A549 (cell line): ENCODE data around the gene RAD51B. TPM values are rescaled to one million over a fixed set of nuclear protein-coding genes. Genes with fewer than 3 reads are reported as not detected.

ENCODE experiments used
- ATAC-seq, 2 experiments: fragments of 200-7000 bp in 1 of 2; fragments of >200 bp in 1 of 2; cut with Nextera tagmentation in 1 of 2; cut with Tn5 transposase in 1 of 2; 3 replicates each; pipeline versions ENCODE4 v1.8.0 to v1.9.1; 2018 to 2020; ENCODE audit warnings: mild to moderate bottlenecking in 1 of 2, moderate library complexity in 1 of 2
- CTCF ChIA-PET: fragments of 300-600 bp; sonication (Branson Sonifier 250); formaldehyde crosslinking; extraction: SDS; loops from one replicate; lab custom pipeline; 2021; ENCODE audit warnings: antibody characterized with exemption, inconsistent platforms; lab: Yijun Ruan, JAX
- POLR2A ChIA-PET: fragments of 350-600 bp; formaldehyde crosslinking; extraction: SDS; loops from one replicate; lab custom pipeline; 2021; ENCODE audit warnings: antibody characterized with exemption, inconsistent platforms; lab: Yijun Ruan, JAX
- DNase-seq, 2 experiments: peaks; one replicate each; pipeline versions ENCODE4 v3.0.0 to v3.0.0-alpha.2; 2011 to 2016; ENCODE audit warnings: low read depth in 1 of 2, low spot score in 1 of 2
- FAIRE-seq: peaks from 2 replicates; lab custom pipeline; 2011; peaks lifted over from hg19 to GRCh38; lab: Jason Lieb, UNC
- H3K27ac ChIP-seq, 2 experiments: fragments of >200 bp; sonication (Bioruptor Twin); formaldehyde crosslinking; 3 replicates each; pipeline ENCODE4 v1.5.1; 2016 to 2017
- H3K4me1 ChIP-seq: fragments of >200 bp; sonication (Bioruptor Twin); formaldehyde crosslinking; 3 replicates; pipeline ENCODE4 v1.6.1; 2016
- H3K4me2 ChIP-seq: fragments of >200 bp; sonication (Bioruptor Twin); formaldehyde crosslinking; 3 replicates; pipeline ENCODE4 v1.6.1; 2016
- H3K4me3 ChIP-seq: fragments of >200 bp; sonication (Bioruptor Twin); formaldehyde crosslinking; 3 replicates; pipeline ENCODE4 v1.5.1; 2016
- H3K9me3 ChIP-seq: fragments of >200 bp; sonication (Bioruptor Twin); formaldehyde crosslinking; 3 replicates; pipeline ENCODE4 v1.6.1; 2016
- CEBPB ChIP-seq, 2 experiments: fragments of >200 bp in 1 of 2; sonication (Bioruptor Twin) in 1 of 2; formaldehyde crosslinking in 1 of 2; IDR thresholded peaks; 2 replicates each; pipeline ENCODE4 v1.6.1; 2012 to 2016
- EHF ChIP-seq: fragments of 250-450 bp; sonication (Bioruptor Pico); IDR thresholded peaks from 2 replicates; pipeline ENCODE4 v1.5.0; 2020; ENCODE audit warnings: mild to moderate bottlenecking
- EHMT2 ChIP-seq: fragments of 200-600 bp; sonication (generic); IDR thresholded peaks from 2 replicates; pipeline ENCODE4 v1.6.1; 2016; ENCODE audit warnings: antibody characterized with exemption, low read depth, mild to moderate bottlenecking, moderate library complexity
- FOSL2 ChIP-seq, 2 experiments: fragments of 450-650 bp in 1 of 2; fragments of >200 bp in 1 of 2; sonication (Bioruptor Twin) in 1 of 2; formaldehyde crosslinking; IDR thresholded peaks; 2 replicates each; pipeline versions ENCODE4 v1.5.0 to v1.6.1; 2016 to 2020; ENCODE audit warnings: mild to moderate bottlenecking in 1 of 2, moderate library complexity in 1 of 2
- GATA3 ChIP-seq: IDR thresholded peaks from 2 replicates; pipeline ENCODE4 v1.6.1; 2012; ENCODE audit warnings: borderline replicate concordance
- HDAC2 ChIP-seq: fragments of 200-600 bp; sonication (generic); IDR thresholded peaks from 2 replicates; pipeline ENCODE4 v1.6.1; 2016
- HEYL ChIP-seq: fragments of 250-450 bp; sonication (Bioruptor Pico); IDR thresholded peaks from 2 replicates; pipeline ENCODE4 v1.8.0; 2021; ENCODE audit warnings: mild to moderate bottlenecking, moderate library complexity
- HOXA7 ChIP-seq: fragments of 250-450 bp; sonication (Bioruptor Pico); IDR thresholded peaks from 2 replicates; pipeline ENCODE4 v1.5.0; 2020; ENCODE audit warnings: mild to moderate bottlenecking, moderate library complexity
- HOXB5 ChIP-seq: fragments of 250-450 bp; sonication (Bioruptor Pico); IDR thresholded peaks from 2 replicates; pipeline ENCODE4 v1.5.0; 2020; ENCODE audit warnings: mild to moderate bottlenecking, moderate library complexity
- JUN ChIP-seq, 2 experiments: fragments of >200 bp; sonication (Bioruptor Twin); formaldehyde crosslinking; IDR thresholded peaks; 2 replicates in 1 of 2; 3 replicates in 1 of 2; pipeline ENCODE4 v1.6.1; 2016 to 2017
- MAFK ChIP-seq: fragments of 450-650 bp; IDR thresholded peaks from 2 replicates; pipeline ENCODE4 v1.6.1; 2014; ENCODE audit not compliant: partially characterized antibody
- NR3C1 ChIP-seq: fragments of >200 bp; sonication (Bioruptor Twin); formaldehyde crosslinking; IDR thresholded peaks from 3 replicates; pipeline ENCODE4 v1.6.1; 2017
- RAD21 ChIP-seq, 2 experiments: fragments of >200 bp in 1 of 2; sonication (Bioruptor Twin) in 1 of 2; formaldehyde crosslinking in 1 of 2; IDR thresholded peaks in 1 of 2; conservative IDR thresholded peaks in 1 of 2; 2 replicates in 1 of 2; 3 replicates in 1 of 2; pipeline ENCODE4 v1.6.1; 2012 to 2018; ENCODE audit warnings: inconsistent platforms in 1 of 2
- SREBF2 ChIP-seq: fragments of 450-650 bp; IDR thresholded peaks from 2 replicates; pipeline ENCODE4 v1.6.1; 2014; ENCODE audit warnings: mild to moderate bottlenecking, moderate library complexity
- WGBS: methylation state at CpG from one replicate; pipeline ENCODE4 v1.1.6; 2017; ENCODE audit errors: missing lambda C conversion rate; 5-methylcytosine and 5-hydroxymethylcytosine counted together
- polyA plus RNA-seq, 4 experiments: library from polyadenylated mRNA; depleted of rRNA in 3 of 4; stranded (reverse); fragments of >200 nt; fragmentation: RNase III in 1 of 4; extraction: RNeasy Plus Mini Kit Qiagen cat#74134 plus additional on column Dnase treatment in 1 of 4; gene quantifications; 2 replicates in 3 of 4; 3 replicates in 1 of 4; pipeline ENCODE4 v1.2.3, GENCODE V29; 2011 to 2017
- TF ChIP-seq, protein P1 (sequence below): fragments of 450-650 bp; IDR thresholded peaks from 2 replicates; pipeline ENCODE4 v1.6.1; 2014; ENCODE audit warnings: antibody characterized with exemption
- TF ChIP-seq, protein P2 (sequence below): IDR thresholded peaks from 2 replicates; pipeline ENCODE4 v1.6.1; 2012
- TF ChIP-seq, protein P3 (sequence below): fragments of 250-450 bp; sonication (Bioruptor Pico); IDR thresholded peaks from 2 replicates; pipeline ENCODE4 v1.5.0; 2020; ENCODE audit warnings: low read depth, mild to moderate bottlenecking, moderate library complexity
- TF ChIP-seq, protein P4 (sequence below): fragments of >200 bp; sonication (Bioruptor Twin); formaldehyde crosslinking; IDR thresholded peaks from 3 replicates; pipeline ENCODE4 v1.5.1; 2016
- TF ChIP-seq, protein P5 (sequence below): IDR thresholded peaks from 2 replicates; pipeline ENCODE4 v1.6.1; 2012; ENCODE audit warnings: low read depth, borderline replicate concordance
- TF ChIP-seq, protein P6 (sequence below): fragments of >200 bp; sonication (Bioruptor Twin); formaldehyde crosslinking; IDR thresholded peaks from 2 replicates; pipeline ENCODE4 v1.6.1; 2016

RAD51B gene
- polyA plus RNA-seq, 2 of the 4 experiments (the other 2 are of a cell fraction): 7.2 to 10.8 TPM

DNA sequence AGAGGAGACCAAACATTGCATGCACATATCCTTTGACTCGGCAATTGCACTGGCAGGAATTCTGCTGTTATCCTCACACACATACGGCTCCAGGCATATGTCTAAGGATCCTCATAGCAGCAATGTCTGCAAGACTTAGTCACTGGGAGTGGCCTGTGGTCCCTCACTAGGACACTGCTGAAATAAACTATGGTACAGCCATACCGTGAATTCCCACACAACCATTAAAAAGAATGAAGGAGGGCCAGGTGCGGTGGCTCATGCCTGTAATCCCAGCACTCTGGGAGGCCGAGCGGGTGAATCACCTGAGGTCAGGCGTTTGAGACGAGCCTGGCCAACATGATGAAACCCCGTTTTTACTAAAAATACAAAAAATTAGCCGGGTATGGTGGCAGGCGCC is 868.2 kb downstream of the RAD51B start (continued):
- no peak for TF ChIP-seq EHMT2
- TF ChIP-seq, protein P1, sequence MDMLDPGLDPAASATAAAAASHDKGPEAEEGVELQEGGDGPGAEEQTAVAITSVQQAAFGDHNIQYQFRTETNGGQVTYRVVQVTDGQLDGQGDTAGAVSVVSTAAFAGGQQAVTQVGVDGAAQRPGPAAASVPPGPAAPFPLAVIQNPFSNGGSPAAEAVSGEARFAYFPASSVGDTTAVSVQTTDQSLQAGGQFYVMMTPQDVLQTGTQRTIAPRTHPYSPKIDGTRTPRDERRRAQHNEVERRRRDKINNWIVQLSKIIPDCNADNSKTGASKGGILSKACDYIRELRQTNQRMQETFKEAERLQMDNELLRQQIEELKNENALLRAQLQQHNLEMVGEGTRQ: no peak
- peak; percentile 45; the same call in 1 of the 2 replicates for TF ChIP-seq GATA3
- TF ChIP-seq, all 56 proteins: peak for 9

DNA sequence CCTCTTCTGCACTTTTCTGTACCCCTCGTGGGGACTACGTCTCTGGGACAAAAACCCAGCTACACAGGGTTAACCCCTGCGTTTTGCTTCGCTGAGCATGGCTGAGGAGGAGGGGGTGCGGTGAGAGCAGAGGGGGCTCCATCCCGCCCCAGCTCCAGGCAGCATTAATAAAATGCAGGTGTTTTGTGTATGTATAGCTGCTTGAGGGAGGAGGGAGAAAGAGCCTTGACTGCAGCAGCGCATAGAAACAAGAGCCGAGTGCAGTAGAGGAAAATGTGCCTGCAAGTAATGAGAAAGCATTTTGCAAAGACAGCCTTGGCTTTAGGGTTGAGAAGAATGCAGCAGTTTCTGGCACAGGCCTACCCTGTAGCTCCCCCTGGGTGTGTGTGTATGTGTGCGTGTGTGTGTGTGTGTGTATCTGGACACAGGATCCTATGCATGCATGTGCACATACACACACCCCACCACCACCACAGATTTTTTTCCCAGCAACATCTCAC is 869.3 kb downstream of the RAD51B start:
- CTCF ChIA-PET: interaction anchor here (0.8 to 1.0 kb wide), 2 partner anchors 16 to 93 kb away, joined by 3 to 4 read pairs; no protein-coding TSS in a partner anchor
- FAIRE-seq (no peak), ATAC-seq (peak in 1 of 2 experiments; percentile 29; a peak in 4 of 6 replicates), DNase-seq (peak in 1 of 2 experiments; percentile 58)
- Histone ChIP-seq H3K27ac (peak overlapping the region; percentile 86 to 94), H3K9me3 (peaks cover 6% of the 10 kb centered on the region; the same call in 1 of the 3 replicates), H3K4me2 (no peak overlapping the region; the same call in 2 of the 3 replicates), H3K4me1 (peaks cover 45% of the 10 kb centered on the region), H3K4me3 (no peak overlapping the region)
- no peak for TF ChIP-seq CEBPB (IDR thresholded peaks at IDR 0.05)
- TF ChIP-seq, protein P2, sequence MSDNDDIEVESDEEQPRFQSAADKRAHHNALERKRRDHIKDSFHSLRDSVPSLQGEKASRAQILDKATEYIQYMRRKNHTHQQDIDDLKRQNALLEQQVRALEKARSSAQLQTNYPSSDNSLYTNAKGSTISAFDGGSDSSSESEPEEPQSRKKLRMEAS: 0 out of 2 replicates have a peak, but pooled peaks have one; percentile 19
- 0 out of 5 replicates have a peak, but pooled peaks of 1 of the 2 experiments have one; percentile 30 for TF ChIP-seq RAD21 (conservative IDR thresholded peaks at IDR 0.05 in 1 of 2, IDR thresholded peaks at IDR 0.05 in 1 of 2)
- POLR2A ChIA-PET: interaction anchor here (2.0 kb wide), 1 partner anchor 96 kb away, joined by 6 read pairs; no protein-coding TSS in a partner anchor
- WGBS: 79% methylated on average over 9 of the region's 9 CpGs

DNA sequence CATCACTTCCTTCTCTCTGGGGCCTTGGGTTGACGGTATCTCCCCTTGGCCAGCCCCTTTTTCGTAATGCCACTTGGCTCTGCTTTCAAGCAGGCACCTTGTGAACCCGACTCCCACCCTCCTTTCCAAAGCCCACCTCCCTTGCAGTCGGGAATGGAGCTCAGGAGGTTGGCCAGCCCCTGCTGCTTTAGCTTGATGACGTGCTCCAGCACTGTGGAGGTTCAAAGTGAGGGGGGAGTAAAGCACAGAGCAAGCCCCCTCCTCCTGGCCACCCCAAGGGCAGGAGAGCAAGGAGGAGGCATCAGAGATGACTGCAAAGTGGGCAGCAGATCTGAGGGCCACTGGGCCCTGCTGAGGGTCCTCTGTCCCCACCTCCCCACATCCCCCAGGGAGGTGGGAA is 869.9 kb downstream of the RAD51B start:
- TF ChIP-seq, protein P3, sequence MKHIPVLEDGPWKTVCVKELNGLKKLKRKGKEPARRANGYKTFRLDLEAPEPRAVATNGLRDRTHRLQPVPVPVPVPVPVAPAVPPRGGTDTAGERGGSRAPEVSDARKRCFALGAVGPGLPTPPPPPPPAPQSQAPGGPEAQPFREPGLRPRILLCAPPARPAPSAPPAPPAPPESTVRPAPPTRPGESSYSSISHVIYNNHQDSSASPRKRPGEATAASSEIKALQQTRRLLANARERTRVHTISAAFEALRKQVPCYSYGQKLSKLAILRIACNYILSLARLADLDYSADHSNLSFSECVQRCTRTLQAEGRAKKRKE (CRISPR knock-in tag): no peak
- TF ChIP-seq HOXB5 (CRISPR knock-in tag): no peak
- TF ChIP-seq HEYL: no peak
- no peak for TF ChIP-seq HOXA7 (CRISPR knock-in tag)
- TF ChIP-seq FOSL2 (IDR thresholded peaks at IDR 0.05): no peak
- TF ChIP-seq FOSL2 (CRISPR knock-in tag; IDR thresholded peaks at IDR 0.05): no peak
- TF ChIP-seq JUN (IDR thresholded peaks at IDR 0.05): no peak
- TF ChIP-seq, protein P4, sequence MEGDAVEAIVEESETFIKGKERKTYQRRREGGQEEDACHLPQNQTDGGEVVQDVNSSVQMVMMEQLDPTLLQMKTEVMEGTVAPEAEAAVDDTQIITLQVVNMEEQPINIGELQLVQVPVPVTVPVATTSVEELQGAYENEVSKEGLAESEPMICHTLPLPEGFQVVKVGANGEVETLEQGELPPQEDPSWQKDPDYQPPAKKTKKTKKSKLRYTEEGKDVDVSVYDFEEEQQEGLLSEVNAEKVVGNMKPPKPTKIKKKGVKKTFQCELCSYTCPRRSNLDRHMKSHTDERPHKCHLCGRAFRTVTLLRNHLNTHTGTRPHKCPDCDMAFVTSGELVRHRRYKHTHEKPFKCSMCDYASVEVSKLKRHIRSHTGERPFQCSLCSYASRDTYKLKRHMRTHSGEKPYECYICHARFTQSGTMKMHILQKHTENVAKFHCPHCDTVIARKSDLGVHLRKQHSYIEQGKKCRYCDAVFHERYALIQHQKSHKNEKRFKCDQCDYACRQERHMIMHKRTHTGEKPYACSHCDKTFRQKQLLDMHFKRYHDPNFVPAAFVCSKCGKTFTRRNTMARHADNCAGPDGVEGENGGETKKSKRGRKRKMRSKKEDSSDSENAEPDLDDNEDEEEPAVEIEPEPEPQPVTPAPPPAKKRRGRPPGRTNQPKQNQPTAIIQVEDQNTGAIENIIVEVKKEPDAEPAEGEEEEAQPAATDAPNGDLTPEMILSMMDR: no peak
- no peak for TF ChIP-seq CEBPB (IDR thresholded peaks at IDR 0.05)
- TF ChIP-seq EHF (CRISPR knock-in tag): no peak
- TF ChIP-seq, protein P5, sequence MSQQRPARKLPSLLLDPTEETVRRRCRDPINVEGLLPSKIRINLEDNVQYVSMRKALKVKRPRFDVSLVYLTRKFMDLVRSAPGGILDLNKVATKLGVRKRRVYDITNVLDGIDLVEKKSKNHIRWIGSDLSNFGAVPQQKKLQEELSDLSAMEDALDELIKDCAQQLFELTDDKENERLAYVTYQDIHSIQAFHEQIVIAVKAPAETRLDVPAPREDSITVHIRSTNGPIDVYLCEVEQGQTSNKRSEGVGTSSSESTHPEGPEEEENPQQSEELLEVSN: no peak
- no peak for TF ChIP-seq SREBF2
- TF ChIP-seq, protein P6, sequence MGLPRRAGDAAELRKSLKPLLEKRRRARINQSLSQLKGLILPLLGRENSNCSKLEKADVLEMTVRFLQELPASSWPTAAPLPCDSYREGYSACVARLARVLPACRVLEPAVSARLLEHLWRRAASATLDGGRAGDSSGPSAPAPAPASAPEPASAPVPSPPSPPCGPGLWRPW: no peak
- no peak for TF ChIP-seq RAD21 (conservative IDR thresholded peaks at IDR 0.05 in 1 of 2, IDR thresholded peaks at IDR 0.05 in 1 of 2)
- no peak for TF ChIP-seq MAFK
- TF ChIP-seq EHMT2: no peak
- TF ChIP-seq HDAC2: no peak
- TF ChIP-seq NR3C1: no peak
- TF ChIP-seq, all 56 proteins: peak for 0
- no peak for DNase-seq
- H3K27ac ChIP-seq: peak overlapping the region; percentile 86 to 94
- no peak for FAIRE-seq
- peaks cover 6% of the 10 kb centered on the region; the same call in 1 of the 3 replicates for H3K9me3 ChIP-seq
- CTCF ChIA-PET: interaction anchor here (0.8 to 1.0 kb wide), 2 partner anchors 100 to 124 kb away, joined by 3 to 4 read pairs; no protein-coding TSS in a partner anchor
- POLR2A ChIA-PET: no interaction called here
- WGBS: 77% methylated on average over 5 of the region's 5 CpGs
- no peak overlapping the region; the same call in 2 of the 3 replicates for H3K4me2 ChIP-seq
- no peak overlapping the region for H3K4me3 ChIP-seq
- no peak for ATAC-seq
- peaks cover 51% of the 10 kb centered on the region for H3K4me1 ChIP-seq
